ENCODE results near the gene MLPH. TPM values are rescaled to one million over a fixed set of nuclear protein-coding genes. Genes with fewer than 3 reads are reported as not detected.
"Not testable (repeated sequence)": the region's sequence is repeated elsewhere in the genome, so short reads cannot be mapped to it uniquely, and the experiment has no call there.

The MLPH gene
- total and polyA plus RNA-seq, 7 experiments from 2014 or later: not detected

DNA sequence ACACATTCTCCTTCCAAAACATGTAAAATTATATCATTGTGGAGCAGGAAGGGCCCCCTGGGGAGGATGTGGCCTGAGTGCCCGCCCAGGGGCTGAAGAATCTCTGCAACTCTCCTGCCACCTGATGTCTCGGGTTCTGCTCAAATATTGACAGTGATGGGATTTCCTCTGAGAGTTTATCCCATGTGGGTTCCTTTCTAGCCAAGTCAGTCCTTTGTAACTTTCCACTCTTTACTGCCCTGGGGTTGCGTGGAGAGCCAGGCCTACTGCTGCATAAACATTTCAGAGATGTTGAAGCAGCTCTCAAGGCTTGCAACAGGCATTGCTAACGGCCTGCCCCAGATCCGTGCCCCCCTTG is 107.4 kb downstream of the MLPH start:
- intact Hi-C loops (cut with micrococcal nuclease): no loop called here
- Mint-ChIP-seq H3K4me1 (peaks cover 14 to 25% (median 21%) of the 10 kb centered on the region in 7 donors), H3K27me3 (no peaks in the 10 kb centered on the region), H3K9me3 (peaks cover 0 to 3% (median 0%) of the 10 kb centered on the region in 11 donors), H3K4me3 (no peak overlapping the region), H3K36me3 (no peaks in the 10 kb centered on the region), H3K27ac (peak overlapping the region in 3 of 9 donors; percentile 16 to 43 (median 37))
- ChIA-PET POLR2A (no interaction called here), CTCF (no interaction called here)
- H3K4me1 ChIP-seq (ENCODE audit: control insufficient read depth in 2 of 2, insufficient read depth in 2 of 2, low read length in 2 of 2): peaks cover 0 to 11% of the 10 kb centered on the region in 2 donors
- H3K27me3 ChIP-seq (ENCODE audit: control insufficient read depth in 2 of 2, insufficient read depth in 2 of 2, low read length in 2 of 2): no peaks in the 10 kb centered on the region
- no peaks in the 10 kb centered on the region for H3K9me3 ChIP-seq (ENCODE audit: control insufficient read depth in 2 of 3, low read length in 3 of 3)
- no peak overlapping the region for H3K27ac ChIP-seq (ENCODE audit: low read depth, low read length)
- ATAC-seq (no peak), DNase-seq (no peak)
- no peak overlapping the region for H3K4me3 ChIP-seq (ENCODE audit: low read length)
- no peaks in the 10 kb centered on the region for H3K36me3 ChIP-seq (ENCODE audit: control insufficient read depth in 2 of 3, insufficient read depth in 3 of 3, low read length in 3 of 3)

- H3K27me3 Mint-ChIP-seq; POLR2A ChIA-PET; H3K9me3 ChIP-seq (ENCODE audit: control insufficient read depth in 2 of 3, low read length in 3 of 3); DNase-seq; H3K36me3 Mint-ChIP-seq; H3K4me3 ChIP-seq (ENCODE audit: low read length); H3K4me3 Mint-ChIP-seq; H3K27ac ChIP-seq (ENCODE audit: low read depth, low read length); H3K36me3 ChIP-seq (ENCODE audit: control insufficient read depth in 2 of 3, insufficient read depth in 3 of 3, low read length in 3 of 3); H3K27me3 ChIP-seq (ENCODE audit: control insufficient read depth in 2 of 2, insufficient read depth in 2 of 2, low read length in 2 of 2); H3K4me1 ChIP-seq (ENCODE audit: control insufficient read depth in 2 of 2, insufficient read depth in 2 of 2, low read length in 2 of 2); H3K9me3 Mint-ChIP-seq; CTCF ChIA-PET; intact Hi-C loops (cut with micrococcal nuclease): not testable (repeated sequence)
- peak; percentile 31 for ATAC-seq
- Mint-ChIP-seq H3K4me1 (peaks cover 8 to 23% (median 14%) of the 10 kb centered on the region in 7 donors), H3K27ac (peak overlapping the region in 4 of 9 donors; percentile 28 to 83 (median 68))
Measured at GRCh38 chr2:237595829-237596519, 108.9 kb downstream of the MLPH start.

DNA sequence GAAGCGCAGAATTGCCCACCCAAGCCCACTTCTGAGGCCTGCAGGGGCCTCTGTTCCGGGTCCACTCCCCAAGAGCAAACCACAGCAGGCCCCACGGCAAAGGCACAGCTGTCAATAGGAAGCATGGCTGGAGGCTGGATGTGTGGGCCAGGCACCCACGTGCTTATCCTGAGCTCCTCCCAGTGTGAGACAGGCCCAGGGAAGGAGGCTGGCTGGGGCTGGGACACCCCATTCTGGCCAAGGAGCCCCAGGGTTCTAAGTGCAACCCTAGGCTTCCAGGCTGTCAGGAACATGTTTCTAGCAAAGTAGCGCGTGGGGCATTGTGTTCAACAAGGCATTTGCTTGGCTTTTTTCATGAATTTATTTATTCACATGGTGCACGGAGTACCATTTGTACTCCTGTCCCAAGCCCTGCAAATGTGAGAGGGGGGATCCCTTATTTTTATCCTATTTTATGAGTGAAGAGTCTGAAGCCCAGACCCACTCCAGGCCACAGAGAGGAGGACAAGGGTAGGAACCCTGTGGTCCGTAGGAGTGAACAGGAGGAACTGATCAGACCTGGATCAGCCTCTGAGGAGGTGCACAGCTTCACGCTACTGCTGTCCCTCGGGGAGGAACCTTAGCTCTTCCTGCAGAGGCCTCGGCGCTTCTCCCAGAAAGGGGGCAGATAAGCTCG is 109.6 kb downstream of the MLPH start:
- peaks cover 0 to 3% (median 0%) of the 10 kb centered on the region in 11 donors for H3K9me3 Mint-ChIP-seq
- ChIA-PET POLR2A (interaction anchor here (0.7 kb wide), 1 partner anchor 1551 kb away, joined by 3 read pairs; no protein-coding TSS in a partner anchor), CTCF (no interaction called here)
- no peaks in the 10 kb centered on the region for H3K36me3 ChIP-seq (ENCODE audit: control insufficient read depth in 2 of 3, insufficient read depth in 3 of 3, low read length in 3 of 3)
- peak overlapping the region in 2 of 9 donors; percentile 70 to 83 for H3K27ac Mint-ChIP-seq
- DNase-seq (no peak), ATAC-seq (no peak)
- no peak overlapping the region for H3K4me3 ChIP-seq (ENCODE audit: low read length)
- no peaks in the 10 kb centered on the region for H3K27me3 Mint-ChIP-seq
- no peaks in the 10 kb centered on the region for H3K36me3 Mint-ChIP-seq
- H3K9me3 ChIP-seq (ENCODE audit: control insufficient read depth in 2 of 3, low read length in 3 of 3): no peaks in the 10 kb centered on the region
- no peak overlapping the region for H3K27ac ChIP-seq (ENCODE audit: low read depth, low read length)
- H3K4me1 Mint-ChIP-seq: peaks cover 1 to 17% (median 10%) of the 10 kb centered on the region in 7 donors
- peaks cover 0 to 2% of the 10 kb centered on the region in 2 donors for H3K4me1 ChIP-seq (ENCODE audit: control insufficient read depth in 2 of 2, insufficient read depth in 2 of 2, low read length in 2 of 2)
- intact Hi-C loops (cut with micrococcal nuclease): no loop called here
- H3K27me3 ChIP-seq (ENCODE audit: control insufficient read depth in 2 of 2, insufficient read depth in 2 of 2, low read length in 2 of 2): no peaks in the 10 kb centered on the region
- no peak overlapping the region for H3K4me3 Mint-ChIP-seq

- Mint-ChIP-seq H3K4me1 (peaks cover 6 to 18% (median 14%) of the 10 kb centered on the region in 7 donors), H3K27ac (peak overlapping the region in 6 of 9 donors; percentile 43 to 88 (median 71)), H3K36me3 (no peaks in the 10 kb centered on the region), H3K27me3 (no peaks in the 10 kb centered on the region), H3K9me3 (peaks cover 0 to 3% (median 0%) of the 10 kb centered on the region in 11 donors), H3K4me3 (no peak overlapping the region)
- peaks cover 0 to 2% of the 10 kb centered on the region in 2 donors for H3K4me1 ChIP-seq (ENCODE audit: control insufficient read depth in 2 of 2, insufficient read depth in 2 of 2, low read length in 2 of 2)
- intact Hi-C loops (cut with micrococcal nuclease): no loop called here
- POLR2A ChIA-PET: interaction anchor here (0.7 kb wide), 1 partner anchor 1551 kb away, joined by 3 read pairs; no protein-coding TSS in a partner anchor
- ATAC-seq: peak; percentile 4
- no peaks in the 10 kb centered on the region for H3K27me3 ChIP-seq (ENCODE audit: control insufficient read depth in 2 of 2, insufficient read depth in 2 of 2, low read length in 2 of 2)
- H3K4me3 ChIP-seq (ENCODE audit: low read length): no peak overlapping the region
- no peaks in the 10 kb centered on the region for H3K9me3 ChIP-seq (ENCODE audit: control insufficient read depth in 2 of 3, low read length in 3 of 3)
- H3K27ac ChIP-seq (ENCODE audit: low read depth, low read length): no peak overlapping the region
- CTCF ChIA-PET: no interaction called here
- no peak for DNase-seq
- no peaks in the 10 kb centered on the region for H3K36me3 ChIP-seq (ENCODE audit: control insufficient read depth in 2 of 3, insufficient read depth in 3 of 3, low read length in 3 of 3)
Measured at GRCh38 chr2:237597196-237598145, 110.4 kb downstream of the MLPH start.

DNA sequence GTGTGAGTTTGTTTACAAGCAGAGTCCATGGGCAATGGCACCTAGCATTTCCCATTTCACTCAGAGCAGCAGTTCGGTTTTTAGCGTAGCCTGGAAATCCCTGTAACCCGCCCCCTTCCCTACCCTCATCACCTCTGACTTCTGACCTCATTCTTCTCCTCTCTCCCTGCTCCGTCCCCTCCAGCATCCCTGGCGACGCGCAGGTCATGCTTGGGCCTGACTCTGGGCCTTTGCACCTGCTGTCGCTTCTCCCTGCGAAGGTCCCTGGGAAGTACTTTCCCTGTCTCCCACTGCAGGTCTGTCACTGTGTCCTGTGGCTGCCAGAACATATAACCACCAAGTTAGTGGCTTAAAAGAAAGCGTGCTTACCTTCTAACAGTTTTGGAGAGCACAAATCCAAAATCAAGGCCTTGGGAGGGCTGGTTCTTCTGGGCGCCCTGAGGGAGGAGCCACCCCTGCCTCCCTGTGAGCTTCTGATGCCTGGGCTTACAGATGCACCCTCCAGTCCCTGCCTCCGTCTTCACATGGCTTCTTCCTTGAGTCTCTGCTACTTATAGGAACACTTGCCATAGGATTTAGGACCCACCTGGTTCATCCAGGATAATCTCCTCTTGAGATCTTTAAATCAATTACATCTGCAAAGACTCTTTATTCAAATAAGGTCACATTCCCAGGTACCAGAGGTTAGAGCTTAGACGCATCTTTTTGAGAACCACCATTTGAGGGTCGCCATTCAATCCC is 111.6 kb downstream of the MLPH start:
- H3K4me1 Mint-ChIP-seq: peaks cover 18 to 29% (median 25%) of the 10 kb centered on the region in 7 donors
- POLR2A ChIA-PET: no interaction called here
- peak overlapping the region in 8 of 9 donors; percentile 68 to 99 (median 81) for H3K27ac Mint-ChIP-seq
- H3K4me1 ChIP-seq (ENCODE audit: control insufficient read depth in 2 of 2, insufficient read depth in 2 of 2, low read length in 2 of 2): peaks cover 3 to 13% of the 10 kb centered on the region in 2 donors
- H3K27ac ChIP-seq (ENCODE audit: low read depth, low read length): no peak overlapping the region
- H3K36me3 Mint-ChIP-seq: no peaks in the 10 kb centered on the region
- no peaks in the 10 kb centered on the region for H3K36me3 ChIP-seq (ENCODE audit: control insufficient read depth in 2 of 3, insufficient read depth in 3 of 3, low read length in 3 of 3)
- H3K9me3 Mint-ChIP-seq: peaks cover 0 to 3% (median 0%) of the 10 kb centered on the region in 11 donors
- intact Hi-C loops (cut with micrococcal nuclease): no loop called here
- no peak for ATAC-seq
- H3K9me3 ChIP-seq (ENCODE audit: control insufficient read depth in 2 of 3, low read length in 3 of 3): no peaks in the 10 kb centered on the region
- CTCF ChIA-PET: no interaction called here
- H3K4me3 ChIP-seq (ENCODE audit: low read length): no peak overlapping the region
- no peaks in the 10 kb centered on the region for H3K27me3 ChIP-seq (ENCODE audit: control insufficient read depth in 2 of 2, insufficient read depth in 2 of 2, low read length in 2 of 2)
- no peak overlapping the region for H3K4me3 Mint-ChIP-seq
- no peaks in the 10 kb centered on the region for H3K27me3 Mint-ChIP-seq
- no peak for DNase-seq
